ENCODE measurements around the gene ZNF804B. TPM values are rescaled to one million over a fixed set of nuclear protein-coding genes. Genes with fewer than 3 reads are reported as not detected.

ZNF804B gene
- total RNA-seq, 4 donors from 2014 or later, result not detected

DNA sequence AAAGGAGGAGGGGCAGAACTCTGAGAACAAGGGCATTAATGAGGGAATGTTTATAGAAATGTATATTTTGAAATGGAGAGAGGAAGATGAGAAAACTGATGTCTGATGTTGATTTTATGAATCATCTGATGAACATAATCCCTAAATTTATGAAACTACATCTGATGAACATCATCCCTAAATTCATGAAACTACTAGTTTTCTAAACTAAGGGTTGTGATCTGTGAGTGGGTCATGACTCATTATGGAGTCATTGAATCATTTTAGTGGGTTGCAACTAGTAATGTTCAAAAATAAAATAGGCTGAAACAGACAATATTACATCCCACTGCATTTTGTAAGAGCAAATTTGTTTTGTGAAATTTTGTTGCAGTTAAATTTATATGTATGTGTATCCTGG, 478.7 kb downstream of the ZNF804B start:
- TF ChIP-seq, protein P1, sequence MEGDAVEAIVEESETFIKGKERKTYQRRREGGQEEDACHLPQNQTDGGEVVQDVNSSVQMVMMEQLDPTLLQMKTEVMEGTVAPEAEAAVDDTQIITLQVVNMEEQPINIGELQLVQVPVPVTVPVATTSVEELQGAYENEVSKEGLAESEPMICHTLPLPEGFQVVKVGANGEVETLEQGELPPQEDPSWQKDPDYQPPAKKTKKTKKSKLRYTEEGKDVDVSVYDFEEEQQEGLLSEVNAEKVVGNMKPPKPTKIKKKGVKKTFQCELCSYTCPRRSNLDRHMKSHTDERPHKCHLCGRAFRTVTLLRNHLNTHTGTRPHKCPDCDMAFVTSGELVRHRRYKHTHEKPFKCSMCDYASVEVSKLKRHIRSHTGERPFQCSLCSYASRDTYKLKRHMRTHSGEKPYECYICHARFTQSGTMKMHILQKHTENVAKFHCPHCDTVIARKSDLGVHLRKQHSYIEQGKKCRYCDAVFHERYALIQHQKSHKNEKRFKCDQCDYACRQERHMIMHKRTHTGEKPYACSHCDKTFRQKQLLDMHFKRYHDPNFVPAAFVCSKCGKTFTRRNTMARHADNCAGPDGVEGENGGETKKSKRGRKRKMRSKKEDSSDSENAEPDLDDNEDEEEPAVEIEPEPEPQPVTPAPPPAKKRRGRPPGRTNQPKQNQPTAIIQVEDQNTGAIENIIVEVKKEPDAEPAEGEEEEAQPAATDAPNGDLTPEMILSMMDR (IDR thresholded peaks at IDR 0.05; ENCODE audit: low read depth), result no peak

DNA sequence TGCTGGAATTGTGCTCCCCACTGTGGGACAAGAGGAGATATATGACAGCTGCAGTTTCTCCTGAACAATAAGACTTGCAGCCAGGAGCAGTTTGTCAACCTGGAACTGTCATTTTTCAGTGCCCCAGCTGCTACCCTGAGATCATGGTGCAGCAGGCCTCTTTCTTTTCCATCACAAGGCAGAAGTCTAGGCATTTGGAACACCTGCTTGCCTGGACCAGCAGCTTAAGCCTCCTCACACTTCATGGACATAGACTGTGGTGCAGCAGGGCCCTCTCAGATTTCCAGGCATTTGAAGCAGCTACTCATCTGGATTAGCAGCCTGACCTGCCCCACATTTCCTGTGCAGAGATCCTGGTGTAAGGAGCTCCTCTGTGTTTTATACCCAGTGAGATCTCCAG, 486.7 kb downstream of the ZNF804B start:
- TF ChIP-seq, protein P1 (IDR thresholded peaks at IDR 0.05; ENCODE audit: low read depth), result no peak

DNA sequence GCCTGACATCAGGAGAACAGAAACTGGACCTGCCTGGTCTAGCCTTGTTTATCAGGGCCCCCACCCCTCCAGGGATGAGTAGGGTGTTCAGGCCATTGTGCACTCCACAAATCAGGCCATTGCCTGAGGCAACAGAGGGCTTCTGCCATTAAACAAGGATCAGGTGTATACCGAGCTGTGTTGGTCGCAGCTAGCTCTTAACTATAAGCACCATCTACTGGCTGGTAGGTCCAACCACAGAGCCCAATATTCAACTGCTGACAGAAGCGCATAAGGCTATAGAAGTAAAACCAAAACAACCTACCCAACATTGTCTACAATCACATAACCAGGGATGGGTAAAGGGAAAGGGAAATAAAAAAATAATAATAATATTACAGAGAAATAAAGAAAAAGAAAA, 487.7 kb downstream of the ZNF804B start:
- TF ChIP-seq, protein P1 (IDR thresholded peaks at IDR 0.05; ENCODE audit: low read depth), result no peak

DNA sequence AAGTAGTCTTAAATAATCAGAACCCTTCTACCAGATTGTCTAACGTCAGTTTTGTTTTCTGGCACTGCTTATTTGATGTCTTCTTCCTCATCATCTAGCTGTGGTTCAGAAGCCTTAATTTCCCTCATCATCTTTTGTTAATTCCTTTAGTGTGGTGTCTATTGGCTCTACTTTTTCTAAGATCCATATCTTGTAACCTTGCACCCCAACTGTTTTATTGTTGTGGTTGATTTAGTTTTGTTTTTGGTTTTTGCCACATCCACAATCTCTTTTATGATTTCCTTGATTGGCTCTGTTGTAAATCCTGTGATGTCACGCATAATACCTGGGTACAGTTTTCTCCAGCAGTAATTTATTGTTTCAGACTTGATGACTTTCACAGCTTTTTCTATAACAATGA, 499.6 kb downstream of the ZNF804B start:
- TF ChIP-seq, protein P1 (IDR thresholded peaks at IDR 0.05; ENCODE audit: low read depth), result no peak

DNA sequence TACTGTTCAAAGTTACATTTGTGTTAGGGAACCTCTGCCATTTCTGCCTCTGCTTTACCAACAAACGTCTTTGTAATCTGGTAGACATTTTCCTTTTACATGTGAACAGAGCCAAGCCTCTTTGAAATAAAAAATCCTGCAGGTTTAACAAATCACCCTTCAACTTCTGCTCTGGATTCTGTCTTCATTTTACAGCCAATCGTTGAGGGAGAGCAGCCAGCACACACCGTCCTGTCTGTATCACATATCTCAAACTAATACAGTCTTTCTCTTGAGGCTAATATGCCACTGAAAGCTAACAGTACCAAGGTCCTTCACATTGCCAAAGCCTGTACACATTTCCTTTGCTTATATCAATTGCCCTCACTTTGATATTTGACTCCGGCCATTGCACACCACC, 504.6 kb downstream of the ZNF804B start:
- TF ChIP-seq, protein P1 (IDR thresholded peaks at IDR 0.05; ENCODE audit: low read depth), result no peak

DNA sequence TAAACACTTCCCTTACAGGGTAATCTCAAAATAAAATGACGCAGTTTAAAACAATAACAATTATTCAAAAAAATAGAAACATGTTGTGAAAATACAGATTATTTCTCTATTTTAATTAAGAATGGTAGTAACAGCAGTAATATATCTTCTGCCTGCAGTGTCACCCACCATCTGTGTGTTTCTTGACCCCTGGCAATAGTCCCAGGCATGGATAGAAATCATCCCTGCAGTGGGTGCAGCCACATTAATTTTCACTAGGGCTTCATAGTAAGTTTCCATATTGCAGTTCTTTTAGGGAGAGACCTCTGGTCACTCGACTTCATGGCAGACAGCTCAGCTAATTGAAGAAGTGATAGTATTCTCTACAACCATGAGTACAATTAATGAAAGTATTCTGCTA, 506.1 kb downstream of the ZNF804B start:
- TF ChIP-seq, protein P1 (IDR thresholded peaks at IDR 0.05; ENCODE audit: low read depth), result no peak

DNA sequence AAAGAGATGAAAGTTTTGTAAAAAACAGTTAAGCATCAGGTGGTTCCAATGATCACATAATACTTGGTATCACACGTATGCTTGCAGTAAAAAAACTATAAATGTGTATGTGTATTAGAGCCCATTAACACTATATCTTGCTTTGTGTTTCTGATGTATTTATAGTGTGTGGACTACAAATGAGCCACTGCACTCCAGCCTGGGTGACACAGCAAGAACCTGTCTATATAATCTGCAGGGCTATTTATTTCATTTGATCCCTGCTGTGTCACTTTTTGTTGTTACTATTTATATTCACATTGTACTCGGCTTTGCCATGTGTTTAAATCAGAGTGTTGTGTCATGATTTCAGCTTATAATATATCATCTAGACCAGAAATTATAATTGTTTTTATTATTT, 523.8 kb downstream of the ZNF804B start:
- TF ChIP-seq, protein P1 (IDR thresholded peaks at IDR 0.05; ENCODE audit: low read depth), result no peak

Data from subcutaneous adipose tissue (tissue), 4 donors.